DMS 273 (cell line): ENCODE results near the gene IL10RB.

Experiments
- DNase-seq: peaks from one replicate; lab custom pipeline; 2025; ENCODE audit not compliant: unreplicated experiment; lab: John Stamatoyannopoulos, UW

IL10RB gene

DNA sequence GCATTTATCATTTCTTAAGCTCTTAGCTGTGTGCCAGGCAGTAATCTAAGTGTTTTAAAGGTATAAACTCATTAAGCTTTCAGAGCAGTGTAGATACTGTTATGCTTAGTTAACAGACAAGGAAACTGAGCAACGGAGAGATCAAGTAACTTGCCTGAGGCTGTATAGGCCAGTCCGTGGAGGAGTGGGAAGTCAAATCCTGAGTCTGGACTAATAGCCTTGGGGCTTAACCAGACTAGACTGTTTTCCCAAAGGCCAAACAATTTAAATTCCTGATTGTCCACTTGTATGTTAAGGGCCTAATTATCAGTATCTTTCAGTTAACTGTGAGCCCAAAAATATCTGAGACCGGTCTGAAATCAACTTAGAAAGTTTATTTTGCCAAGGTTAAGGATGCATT lies 61.2 kb downstream of the IL10RB start:
- no peak for DNase-seq

DNA sequence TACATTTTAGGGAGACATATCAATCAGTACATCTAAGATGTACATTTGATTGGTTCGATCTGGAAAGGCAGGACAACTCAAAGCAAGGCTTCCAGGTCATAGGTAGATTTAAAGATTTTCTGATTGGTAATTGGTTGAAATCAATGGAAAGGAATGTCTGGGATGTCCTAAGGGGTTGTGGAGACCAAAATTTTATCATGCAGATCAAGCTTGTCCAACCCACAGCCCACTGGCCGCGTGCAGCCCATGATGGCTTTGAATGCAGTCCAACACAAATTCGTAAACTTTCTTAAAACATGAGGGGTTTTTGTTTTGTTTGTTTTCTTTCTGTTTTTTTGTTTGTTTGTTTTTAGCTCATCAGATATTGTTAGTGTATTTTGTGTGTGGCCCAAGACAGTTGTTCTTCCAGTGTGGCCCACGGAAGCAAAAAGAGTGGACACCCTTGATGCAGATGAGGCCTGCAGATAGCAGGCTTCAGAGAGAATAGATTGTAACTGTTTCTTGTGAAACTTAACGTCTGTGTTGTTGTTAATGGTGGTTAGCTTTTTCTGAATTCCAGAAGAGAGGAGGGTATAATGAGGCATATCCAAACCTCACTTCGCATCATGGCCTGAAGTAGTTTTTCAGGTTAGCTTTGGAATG lies 61.7 kb downstream of the IL10RB start:
- DNase-seq = no peak

DNA sequence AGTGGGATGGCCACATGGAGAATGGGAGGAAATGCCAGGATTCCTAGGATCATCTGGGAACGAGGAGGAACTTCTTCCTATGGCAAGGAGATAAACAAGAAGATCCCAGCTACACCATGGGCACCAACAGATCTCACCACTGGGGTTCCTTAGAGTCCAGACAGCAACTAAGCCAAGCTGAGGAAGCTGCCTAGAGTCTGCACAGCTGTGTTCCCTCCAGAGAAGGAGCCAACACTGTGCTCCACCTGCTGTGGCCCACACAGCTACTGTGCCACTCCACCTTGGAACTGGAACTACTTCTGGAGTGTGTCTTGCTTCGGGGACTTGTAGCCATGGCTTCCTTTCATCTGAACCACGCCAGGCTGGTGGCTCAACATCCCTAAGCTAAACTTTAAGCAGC lies 64.6 kb downstream of the IL10RB start:
- DNase-seq = no peak

DNA sequence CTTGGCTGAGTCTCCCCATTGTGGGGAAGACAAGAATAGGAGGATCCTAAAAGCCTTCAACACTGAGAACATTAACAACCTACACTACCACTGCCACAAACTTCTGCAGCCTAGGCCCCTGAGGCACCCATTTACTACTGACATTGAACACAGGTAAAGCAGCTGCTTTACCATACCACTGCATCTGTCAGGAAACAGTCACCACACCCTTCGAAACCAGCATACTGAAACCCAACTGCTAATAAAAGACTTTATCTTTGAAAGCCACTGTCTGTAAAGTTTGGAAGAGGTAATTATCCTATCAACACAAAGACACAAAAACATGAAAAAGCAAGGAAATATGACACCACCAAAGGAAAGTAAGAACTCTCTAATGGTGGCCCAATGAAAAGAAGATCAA lies 66.0 kb downstream of the IL10RB start:
- DNase-seq = no peak

DNA sequence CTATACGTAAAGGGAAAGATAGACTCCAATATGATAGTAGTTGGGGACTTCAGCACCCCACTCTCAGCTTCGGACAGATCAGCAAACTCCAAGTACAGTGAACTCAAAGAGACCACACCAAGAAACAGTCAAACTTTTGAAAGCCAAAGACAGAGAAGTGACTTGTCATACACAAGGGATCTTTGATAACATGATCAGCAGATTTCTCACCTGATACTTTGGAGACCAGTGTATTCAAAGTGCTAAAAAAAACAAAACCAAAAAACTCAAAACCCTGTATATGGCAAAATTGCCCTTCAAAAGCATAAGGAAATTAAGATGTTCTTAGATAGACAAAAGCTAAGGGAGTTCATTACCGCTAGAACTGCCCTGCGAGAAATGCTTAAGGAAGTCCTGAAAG lies 68.0 kb downstream of the IL10RB start:
- no peak for DNase-seq

DNA sequence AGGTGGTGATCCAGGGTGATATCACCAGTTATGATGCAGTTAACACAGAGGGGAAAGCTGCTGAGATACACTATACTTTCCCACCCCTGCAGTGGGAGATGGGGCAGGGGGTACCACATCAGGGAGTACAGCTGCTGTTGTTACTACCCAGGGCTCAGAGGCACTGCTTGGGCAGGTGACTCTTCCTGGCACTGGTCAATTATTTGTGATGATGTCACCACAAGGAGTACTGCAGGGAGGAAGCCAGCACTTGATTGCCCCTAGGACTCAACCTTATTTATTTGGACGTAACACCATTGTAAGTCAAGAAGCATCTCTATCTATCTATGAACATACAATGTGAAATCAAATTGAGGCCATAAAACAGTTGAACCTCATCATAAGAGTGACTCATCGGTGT lies 68.7 kb downstream of the IL10RB start:
- DNase-seq = no peak

DNA sequence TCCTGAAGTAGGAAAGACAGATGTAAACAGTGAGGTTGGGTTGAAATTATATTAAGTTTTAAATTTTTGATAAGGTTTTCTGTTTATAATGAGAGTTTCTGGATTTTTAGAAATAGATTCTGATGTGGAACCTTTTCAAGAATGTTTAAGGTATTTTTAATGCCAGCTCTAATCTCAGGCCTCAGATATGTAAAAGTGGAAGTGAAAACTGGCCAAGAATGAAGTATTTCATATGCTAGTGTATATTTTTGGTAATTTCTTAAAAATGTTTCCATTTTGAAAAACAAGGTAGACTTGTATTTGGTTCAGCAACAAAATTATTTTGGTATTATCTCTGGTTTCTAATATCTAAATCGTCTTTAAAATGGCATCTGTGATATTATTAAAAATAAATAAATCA lies 73.0 kb downstream of the IL10RB start:
- DNase-seq = no peak

DNA sequence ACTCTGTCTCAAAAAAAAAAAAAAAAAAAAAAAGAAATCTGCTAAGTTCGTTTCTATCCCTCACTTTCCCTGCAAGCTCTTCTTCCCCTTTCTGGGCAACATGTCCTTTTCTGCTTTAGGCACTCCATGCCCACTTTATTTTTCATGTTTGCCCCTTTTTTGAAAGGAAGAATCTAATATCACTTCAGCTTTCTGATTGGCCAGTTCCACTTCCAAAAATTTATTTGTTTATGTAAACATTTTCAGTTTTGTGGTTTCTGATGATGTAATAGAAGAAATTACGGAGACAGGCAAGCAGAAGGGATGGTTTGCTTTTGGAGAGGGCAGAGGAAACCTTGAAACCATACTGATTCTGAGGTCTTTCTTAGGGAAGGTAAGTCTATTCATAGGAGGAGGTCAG lies 73.8 kb downstream of the IL10RB start:
- DNase-seq = no peak

DNA sequence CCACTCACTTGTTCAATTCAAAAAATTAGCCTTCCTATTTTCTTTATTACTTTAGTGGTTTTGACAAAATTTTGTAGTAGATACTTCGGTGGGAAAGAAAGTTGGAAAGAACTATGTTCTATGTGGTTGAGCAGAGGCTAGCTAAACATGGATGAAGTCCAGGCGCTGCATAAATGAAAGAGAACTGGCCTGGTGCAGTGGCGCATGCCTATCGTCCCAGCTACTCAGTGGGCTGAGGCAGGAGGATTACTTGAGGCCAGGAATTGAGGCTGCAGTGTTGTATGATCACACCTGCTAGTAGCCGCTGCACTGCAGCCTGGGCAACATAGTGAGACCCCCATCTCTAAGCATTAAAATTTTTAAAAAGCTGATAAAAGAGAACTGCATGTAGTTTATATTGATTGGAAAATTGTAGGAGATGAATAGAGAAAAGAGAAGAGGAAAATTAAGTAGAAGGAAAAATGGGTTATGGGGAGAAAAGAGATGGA lies 79.6 kb downstream of the IL10RB start:
- DNase-seq = no peak
